Stomach smooth muscle (tissue), 2 donors: ENCODE results near the gene NCMAP.

Experiments used
- H3K27ac ChIP-seq: one replicate; pipeline ENCODE4 v1.7.0; 2013; ENCODE audit warnings: mild to moderate bottlenecking, low read length, inconsistent platforms
- H3K27me3 ChIP-seq, 2 donors: one replicate each; pipeline ENCODE4 v1.7.0; 2013; ENCODE audit warnings: low read length in 2 of 2; ENCODE audit not compliant: insufficient read depth in 2 of 2, control insufficient read depth in 1 of 2
- H3K36me3 ChIP-seq, 2 donors: one replicate each; pipeline ENCODE4 v1.7.0; 2013; ENCODE audit warnings: low read length in 2 of 2; ENCODE audit not compliant: control insufficient read depth in 2 of 2, insufficient read depth in 2 of 2
- H3K4me1 ChIP-seq: one replicate; pipeline ENCODE4 v1.7.0; 2013; ENCODE audit warnings: low read length; ENCODE audit not compliant: control insufficient read depth, insufficient read depth
- H3K4me3 ChIP-seq, 2 donors: one replicate each; pipeline ENCODE4 v1.7.0; 2013; ENCODE audit warnings: low read length in 2 of 2
- H3K9ac ChIP-seq, 2 donors: one replicate each; pipeline ENCODE4 v1.7.0; 2013; ENCODE audit warnings: low read length in 2 of 2, mild to moderate bottlenecking in 1 of 2
- H3K9me3 ChIP-seq, 2 donors: one replicate each; pipeline ENCODE4 v1.7.0; 2013; ENCODE audit warnings: low read length in 2 of 2; ENCODE audit not compliant: control insufficient read depth in 2 of 2
- donor health status: healthy.
- donor health status: Pancreatic carcinoma.

Gene NCMAP

GRCh38 chr1:24621121-24621520 lies 65.2 kb downstream of the NCMAP start:
- H3K9me3 ChIP-seq = no peaks in the 10 kb centered on the region
- H3K27ac ChIP-seq = no peak overlapping the region
- no peaks in the 10 kb centered on the region for H3K27me3 ChIP-seq
- no peaks in the 10 kb centered on the region for H3K36me3 ChIP-seq
- H3K9ac ChIP-seq = no peak overlapping the region
- no peaks in the 10 kb centered on the region for H3K4me1 ChIP-seq
- no peak overlapping the region for H3K4me3 ChIP-seq

GRCh38 chr1:24622218-24622617 lies 66.3 kb downstream of the NCMAP start:
- no peaks in the 10 kb centered on the region for H3K27me3 ChIP-seq
- no peak overlapping the region for H3K4me3 ChIP-seq
- no peak overlapping the region for H3K27ac ChIP-seq

GRCh38 chr1:24632832-24633175 lies 76.9 kb downstream of the NCMAP start:
- H3K27ac ChIP-seq = no peak overlapping the region
- H3K4me3 ChIP-seq = no peak overlapping the region
- H3K4me1 ChIP-seq = no peaks in the 10 kb centered on the region
- H3K9me3 ChIP-seq = no peaks in the 10 kb centered on the region
- no peaks in the 10 kb centered on the region for H3K36me3 ChIP-seq
- no peak overlapping the region for H3K9ac ChIP-seq
- H3K27me3 ChIP-seq = no peaks in the 10 kb centered on the region

More at GRCh38 chr1:24622218-24622617, 66.3 kb downstream of the NCMAP start:
- Histone ChIP-seq H3K9me3 (no peaks in the 10 kb centered on the region), H3K36me3 (no peaks in the 10 kb centered on the region), H3K9ac (no peak overlapping the region), H3K4me1 (no peaks in the 10 kb centered on the region)

GRCh38 chr1:24635195-24635843 lies 79.4 kb downstream of the NCMAP start:
- Histone ChIP-seq H3K27me3 (no peaks in the 10 kb centered on the region), H3K9me3 (no peaks in the 10 kb centered on the region), H3K4me3 (no peak overlapping the region), H3K9ac (no peak overlapping the region), H3K27ac (no peak overlapping the region), H3K4me1 (no peaks in the 10 kb centered on the region), H3K36me3 (no peaks in the 10 kb centered on the region)

- Histone ChIP-seq H3K9me3 (no peaks in the 10 kb centered on the region), H3K4me1 (peaks cover 7% of the 10 kb centered on the region), H3K4me3 (no peak overlapping the region), H3K27me3 (no peaks in the 10 kb centered on the region), H3K9ac (no peak overlapping the region), H3K36me3 (no peaks in the 10 kb centered on the region), H3K27ac (no peak overlapping the region)
These were observed 80.9 kb downstream of the NCMAP start for GRCh38 chr1:24636661-24637357.

GRCh38 chr1:24639094-24639493 lies 83.2 kb downstream of the NCMAP start:
- Histone ChIP-seq H3K9ac (no peak overlapping the region), H3K27ac (no peak overlapping the region), H3K36me3 (no peaks in the 10 kb centered on the region), H3K27me3 (no peaks in the 10 kb centered on the region), H3K4me3 (no peak overlapping the region), H3K9me3 (no peaks in the 10 kb centered on the region), H3K4me1 (peaks cover 17% of the 10 kb centered on the region)

GRCh38 chr1:24639881-24640280 lies 84.0 kb downstream of the NCMAP start:
- Histone ChIP-seq H3K36me3 (no peaks in the 10 kb centered on the region), H3K9ac (peak overlapping the region in 1 of 2 donors; percentile 36), H3K9me3 (no peaks in the 10 kb centered on the region), H3K4me3 (no peak overlapping the region), H3K4me1 (peaks cover 23% of the 10 kb centered on the region), H3K27me3 (no peaks in the 10 kb centered on the region), H3K27ac (no peak overlapping the region)

- Histone ChIP-seq H3K36me3 (no peaks in the 10 kb centered on the region), H3K4me1 (peaks cover 26% of the 10 kb centered on the region), H3K4me3 (no peak overlapping the region), H3K27me3 (no peaks in the 10 kb centered on the region), H3K27ac (no peak overlapping the region), H3K9me3 (no peaks in the 10 kb centered on the region), H3K9ac (no peak overlapping the region)
These were observed 84.4 kb downstream of the NCMAP start for GRCh38 chr1:24640288-24640687.

GRCh38 chr1:24641646-24642151 lies 85.8 kb downstream of the NCMAP start:
- peaks cover 3 to 4% of the 10 kb centered on the region in 2 donors for H3K36me3 ChIP-seq
- H3K9me3 ChIP-seq = no peaks in the 10 kb centered on the region
- H3K9ac ChIP-seq = peak overlapping the region; percentile 87 to 99
- H3K4me3 ChIP-seq = peak overlapping the region; percentile 52 to 99
- H3K27me3 ChIP-seq = no peaks in the 10 kb centered on the region
- H3K4me1 ChIP-seq = peaks cover 26% of the 10 kb centered on the region
- peak overlapping the region; percentile 100 for H3K27ac ChIP-seq

GRCh38 chr1:24642481-24643362 lies 86.8 kb downstream of the NCMAP start, which contains the start of gene SRRM1:
Gene SRRM1 (plus strand): TSS chr1:24643302. CDS start chr1:24643327, 25 bp downstream.
- no peaks in the 10 kb centered on the region for H3K27me3 ChIP-seq
- peaks cover 12 to 14% of the 10 kb centered on the region in 2 donors for H3K36me3 ChIP-seq
- H3K4me3 ChIP-seq = peak within 1 kb of the TSS; percentile 94 to 99
- peak within 1 kb of the TSS; percentile 99 to 100 for H3K9ac ChIP-seq
- H3K9me3 ChIP-seq = no peaks in the 10 kb centered on the region
- H3K4me1 ChIP-seq = peaks cover 26% of the 10 kb centered on the region
- H3K27ac ChIP-seq = peak within 1 kb of the TSS; percentile 100
